Measurements from ENCODE around the gene MUC2. TPM values are rescaled to one million over a fixed set of nuclear protein-coding genes. Genes with fewer than 3 reads are reported as not detected.

The MUC2 gene
- total RNA-seq, 1 donor from 2014 or later: not detected

GRCh38 chr11:1037506-1038055 lies 37.1 kb upstream of the MUC2 start:
- H3K4me3 ChIP-seq (ENCODE audit: low read depth, low read length): no peak overlapping the region
- TF ChIP-seq CTCF (conservative IDR thresholded peaks at IDR 0.05; ENCODE audit: low read depth, low read length): no peak
- DNase-seq (ENCODE audit: low read depth): no peak

GRCh38 chr11:1038361-1038760 lies 36.3 kb upstream of the MUC2 start:
- no peak for DNase-seq (ENCODE audit: low read depth)
- no peak for TF ChIP-seq CTCF (conservative IDR thresholded peaks at IDR 0.05; ENCODE audit: low read depth, low read length)
- H3K4me3 ChIP-seq (ENCODE audit: low read depth, low read length): no peak overlapping the region

- DNase-seq (ENCODE audit: low read depth): no peak
- no peak overlapping the region for H3K4me3 ChIP-seq (ENCODE audit: low read depth, low read length)
- no peak for TF ChIP-seq CTCF (conservative IDR thresholded peaks at IDR 0.05; ENCODE audit: low read depth, low read length)
Measured at GRCh38 chr11:1038921-1039320, 35.8 kb upstream of the MUC2 start.

- H3K4me3 ChIP-seq (ENCODE audit: low read depth, low read length): no peak overlapping the region
- no peak for TF ChIP-seq CTCF (conservative IDR thresholded peaks at IDR 0.05; ENCODE audit: low read depth, low read length)
- DNase-seq (ENCODE audit: low read depth): no peak
Measured at GRCh38 chr11:1039481-1040427, 34.9 kb upstream of the MUC2 start.

- no peak for TF ChIP-seq CTCF (conservative IDR thresholded peaks at IDR 0.05; ENCODE audit: low read depth, low read length)
- DNase-seq (ENCODE audit: low read depth): no peak
- H3K4me3 ChIP-seq (ENCODE audit: low read depth, low read length): no peak overlapping the region
Measured at GRCh38 chr11:1040428-1041148, 34.1 kb upstream of the MUC2 start.

GRCh38 chr11:1041149-1041467 lies 33.6 kb upstream of the MUC2 start:
- H3K4me3 ChIP-seq (ENCODE audit: low read depth, low read length): no peak overlapping the region
- TF ChIP-seq CTCF (conservative IDR thresholded peaks at IDR 0.05; ENCODE audit: low read depth, low read length): no peak
- no peak for DNase-seq (ENCODE audit: low read depth)
